ENCODE measurements around the gene C2CD4C.
"Not testable (repeated sequence)": the region's sequence is repeated elsewhere in the genome, so short reads cannot be mapped to it uniquely, and the experiment has no call there.

C2CD4C gene

DNA sequence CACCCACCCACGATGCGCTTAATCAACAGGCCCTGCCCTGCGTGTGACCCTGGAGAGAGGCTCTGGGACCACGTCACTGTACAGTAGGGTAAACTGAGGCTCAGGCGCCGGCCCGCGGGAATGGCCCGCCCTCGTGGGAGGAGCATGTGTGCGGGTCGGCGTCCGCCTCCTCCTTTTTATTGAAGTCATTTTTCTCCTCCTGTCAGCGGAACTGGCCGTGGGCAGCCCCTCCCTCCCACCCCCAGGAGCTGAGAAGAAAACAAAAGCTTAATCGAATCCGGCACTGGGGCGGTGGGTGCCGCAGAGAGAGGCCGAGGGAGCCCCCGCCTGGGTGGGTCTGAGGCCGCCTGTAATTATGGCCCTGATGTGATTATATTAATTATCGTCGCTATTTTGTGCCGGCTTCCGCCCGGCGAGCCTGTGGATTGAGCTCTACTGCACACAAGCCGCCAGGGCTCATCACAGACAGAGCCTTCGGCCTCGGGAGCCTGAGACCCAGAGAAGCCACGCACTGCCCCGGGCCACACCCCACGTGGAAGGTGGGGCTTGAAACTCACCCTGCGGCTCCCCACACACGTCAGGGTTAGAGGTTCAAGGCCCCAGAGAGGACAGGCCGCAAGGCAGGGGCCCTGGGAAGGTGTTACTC is 7.0 kb downstream of the C2CD4C start:
- in situ Hi-C loops (cut with HindIII; ENCODE audit: low sequenced_read_pairs): no loop called here

DNA sequence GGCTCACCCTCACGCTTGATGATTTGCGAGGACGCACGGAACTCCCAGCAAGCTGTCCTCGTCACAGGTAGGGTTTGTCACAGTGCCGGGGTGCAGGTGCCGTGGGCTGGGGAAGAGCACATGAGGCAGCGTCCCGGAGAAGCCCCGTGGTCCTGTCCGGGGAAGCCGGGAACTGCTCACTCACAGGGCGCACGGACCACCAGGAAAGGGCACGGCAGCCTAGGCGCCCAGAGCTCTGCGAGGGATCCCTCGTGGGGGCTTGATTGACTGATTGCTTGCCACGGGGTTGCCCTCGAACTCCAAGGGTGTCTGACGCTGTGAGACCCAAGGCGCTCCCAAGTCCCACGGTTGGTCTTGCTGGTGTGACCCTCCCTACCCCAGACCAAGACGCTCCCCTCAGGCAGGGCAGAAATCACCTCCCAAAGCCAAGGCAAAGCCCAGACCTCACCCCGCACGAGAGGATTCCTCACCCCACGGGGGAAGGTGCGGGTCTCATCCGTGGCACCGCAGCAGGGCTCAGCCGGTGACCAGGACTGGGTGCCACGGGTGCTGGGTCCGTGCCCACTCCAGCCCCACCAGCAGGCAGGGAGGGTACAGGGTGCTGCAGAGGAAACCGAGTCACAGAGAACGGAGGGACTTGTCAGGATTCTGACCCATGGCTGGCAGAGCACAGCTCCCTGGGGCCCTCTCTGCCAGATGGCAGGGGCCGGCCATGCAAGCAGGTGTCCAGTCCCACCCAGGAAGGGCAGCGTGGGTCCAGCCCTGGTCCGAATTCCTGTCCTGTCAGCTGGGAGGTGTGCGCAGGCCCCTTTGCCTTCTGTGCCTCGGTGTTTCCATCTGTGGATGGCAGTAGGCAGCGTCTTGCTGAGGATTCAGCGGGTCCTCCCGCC is 7.7 kb downstream of the C2CD4C start:
- in situ Hi-C loops (cut with HindIII; ENCODE audit: low sequenced_read_pairs): no loop called here

DNA sequence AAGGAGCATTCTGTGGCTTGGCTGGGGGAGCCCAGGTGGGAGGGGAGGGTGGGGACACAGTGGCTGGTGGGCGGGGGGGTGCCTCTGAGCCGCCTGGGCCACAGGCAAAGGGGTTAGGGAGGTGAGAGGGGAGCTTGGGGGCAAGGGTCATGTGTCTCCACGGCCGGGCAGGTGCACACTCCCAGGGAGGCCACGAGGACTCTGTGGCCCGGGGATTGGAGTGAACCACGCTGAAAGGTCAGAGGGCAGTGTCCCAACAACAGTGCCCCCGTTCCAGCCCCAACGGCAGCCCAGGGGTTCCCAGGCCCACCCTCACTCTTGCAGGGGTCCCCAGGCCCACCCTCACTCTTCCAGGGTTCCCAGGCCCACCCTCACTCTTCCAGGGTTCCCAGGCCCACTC is 9.6 kb downstream of the C2CD4C start:
- in situ Hi-C loops (cut with HindIII; ENCODE audit: low sequenced_read_pairs): no loop called here

DNA sequence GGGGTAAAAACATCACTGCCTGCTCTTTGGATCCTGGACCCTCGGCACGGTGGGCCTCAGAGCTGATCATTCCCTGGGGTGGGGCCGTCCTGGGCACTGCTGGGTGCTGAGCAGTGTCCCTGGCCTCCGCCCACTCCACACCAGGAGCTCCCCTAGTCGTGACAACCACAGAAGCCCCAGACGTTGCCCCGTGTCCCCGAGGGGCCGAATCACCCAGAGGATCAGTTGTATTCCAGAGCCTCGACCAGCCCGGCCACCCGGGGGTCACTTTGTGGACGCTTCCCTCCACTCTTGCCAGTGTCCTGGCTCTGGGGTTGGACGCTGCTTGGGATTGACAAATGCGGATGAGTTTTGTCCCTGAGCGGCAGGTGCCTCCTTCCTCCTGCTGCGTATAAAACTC is 10.2 kb downstream of the C2CD4C start:
- in situ Hi-C loops (cut with HindIII; ENCODE audit: low sequenced_read_pairs): no loop called here

DNA sequence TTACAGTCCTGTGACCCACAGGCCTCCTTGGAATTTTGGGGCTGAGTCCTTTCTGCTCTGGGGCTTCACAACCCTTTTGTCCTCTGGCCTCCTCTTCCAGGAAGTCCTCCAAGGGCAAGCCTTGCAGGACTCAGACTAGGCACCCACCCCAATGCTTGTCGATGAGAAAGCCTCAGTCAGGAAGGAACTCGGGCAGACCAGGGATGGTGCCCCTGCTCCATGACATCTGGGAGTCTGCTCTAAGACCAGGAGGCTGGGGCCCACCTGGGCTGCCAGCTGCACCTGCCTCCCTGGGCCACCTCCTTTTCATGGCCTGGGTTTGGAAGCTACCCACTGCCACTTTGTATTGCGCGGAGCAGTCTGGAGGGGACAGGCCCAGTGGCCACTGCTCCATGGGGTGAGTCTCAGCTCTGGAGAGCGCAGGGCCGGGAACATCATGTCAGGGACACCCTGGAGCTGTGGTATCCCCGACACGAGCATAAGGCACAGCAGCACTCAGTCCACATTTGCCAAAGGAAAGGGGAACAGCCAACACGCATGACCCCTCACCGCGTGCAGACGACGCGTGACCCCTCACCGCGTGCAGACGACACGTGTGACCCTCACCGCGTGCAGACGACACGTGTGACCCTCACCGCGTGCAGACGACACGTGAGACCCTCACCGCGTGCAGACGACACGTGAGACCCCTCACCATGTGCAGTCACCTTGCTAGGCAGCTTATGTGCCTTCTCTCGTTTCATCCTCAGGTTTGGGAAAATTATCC is 10.8 kb downstream of the C2CD4C start:
- in situ Hi-C loops (cut with HindIII; ENCODE audit: low sequenced_read_pairs): no loop called here

DNA sequence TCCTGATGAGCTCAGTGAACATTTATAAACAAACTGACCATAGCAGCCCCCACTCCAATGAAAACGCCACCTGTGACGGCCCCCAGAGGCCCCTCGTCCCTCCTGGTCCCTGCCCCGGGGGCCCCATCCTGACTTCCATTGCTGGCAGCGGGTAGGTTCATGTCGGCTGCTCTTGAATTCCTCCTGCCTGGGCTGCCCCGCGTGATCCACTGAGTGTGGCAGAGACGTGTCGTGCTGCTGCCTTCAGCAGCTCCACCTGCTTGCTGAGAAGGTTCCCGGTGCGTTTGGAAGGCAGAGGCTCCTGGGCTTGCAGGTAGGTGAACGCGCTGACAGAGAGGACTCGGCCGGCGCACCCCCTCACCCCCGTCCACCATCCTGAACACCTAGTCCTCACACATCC is 11.6 kb downstream of the C2CD4C start:
- in situ Hi-C loops (cut with HindIII; ENCODE audit: low sequenced_read_pairs): no loop called here

DNA sequence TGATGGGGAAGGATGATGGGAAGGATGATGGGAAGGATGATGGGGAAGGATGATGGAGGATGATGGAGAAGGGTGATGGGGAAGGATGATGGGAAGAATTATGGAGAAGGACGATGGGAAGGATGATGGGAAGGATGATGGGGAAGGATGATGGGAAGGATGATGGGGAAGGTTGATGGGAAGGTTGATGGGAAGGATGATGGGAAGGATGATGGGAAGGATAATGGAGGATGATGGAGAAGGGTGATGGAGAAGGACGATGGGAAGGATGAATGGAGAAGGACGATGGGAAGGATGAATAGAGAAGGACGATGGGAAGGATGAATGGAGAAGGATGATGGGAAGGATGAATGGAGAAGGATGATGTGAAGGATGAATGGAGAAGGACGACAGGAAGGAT is 13.5 kb downstream of the C2CD4C start:
- in situ Hi-C loops (cut with HindIII; ENCODE audit: low sequenced_read_pairs): no loop called here

DNA sequence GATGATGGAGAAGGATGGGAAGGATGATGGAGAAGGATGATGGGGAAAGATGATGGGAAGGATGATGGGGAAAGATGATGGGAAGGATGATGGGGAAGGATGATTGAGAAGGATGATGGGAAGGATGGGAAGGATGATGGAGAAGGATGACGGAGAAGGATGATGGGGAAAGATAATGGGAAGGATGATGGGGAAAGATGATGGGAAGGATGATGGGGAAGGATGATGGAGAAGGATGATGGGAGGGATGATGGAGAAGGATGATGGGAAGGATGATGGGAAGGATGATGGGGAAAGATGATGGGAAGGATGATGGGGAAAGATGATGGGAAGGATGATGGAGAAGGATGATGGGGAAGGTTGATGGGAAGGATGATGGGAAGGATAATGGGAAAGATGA is 14.1 kb downstream of the C2CD4C start:
- in situ Hi-C loops (cut with HindIII; ENCODE audit: low sequenced_read_pairs): not testable (repeated sequence)

DNA sequence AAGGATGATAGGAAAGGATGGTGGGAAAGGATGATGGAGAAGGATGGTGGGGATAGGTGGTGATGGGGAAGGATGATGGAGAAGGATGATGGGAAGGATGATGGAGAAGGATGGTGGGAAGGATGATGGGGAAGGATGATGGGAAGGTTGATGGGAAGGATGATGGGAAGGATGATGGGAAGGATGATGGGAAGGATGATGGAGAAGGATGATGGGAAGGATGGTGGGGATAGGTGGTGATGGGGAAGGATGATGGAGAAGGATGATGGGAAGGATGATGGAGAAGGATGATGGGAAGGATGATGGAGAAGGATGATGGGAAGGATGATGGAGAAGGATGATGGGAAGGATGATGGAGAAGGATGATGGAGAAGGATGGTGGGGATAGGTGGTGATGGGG is 15.4 kb downstream of the C2CD4C start:
- in situ Hi-C loops (cut with HindIII; ENCODE audit: low sequenced_read_pairs): not testable (repeated sequence)

DNA sequence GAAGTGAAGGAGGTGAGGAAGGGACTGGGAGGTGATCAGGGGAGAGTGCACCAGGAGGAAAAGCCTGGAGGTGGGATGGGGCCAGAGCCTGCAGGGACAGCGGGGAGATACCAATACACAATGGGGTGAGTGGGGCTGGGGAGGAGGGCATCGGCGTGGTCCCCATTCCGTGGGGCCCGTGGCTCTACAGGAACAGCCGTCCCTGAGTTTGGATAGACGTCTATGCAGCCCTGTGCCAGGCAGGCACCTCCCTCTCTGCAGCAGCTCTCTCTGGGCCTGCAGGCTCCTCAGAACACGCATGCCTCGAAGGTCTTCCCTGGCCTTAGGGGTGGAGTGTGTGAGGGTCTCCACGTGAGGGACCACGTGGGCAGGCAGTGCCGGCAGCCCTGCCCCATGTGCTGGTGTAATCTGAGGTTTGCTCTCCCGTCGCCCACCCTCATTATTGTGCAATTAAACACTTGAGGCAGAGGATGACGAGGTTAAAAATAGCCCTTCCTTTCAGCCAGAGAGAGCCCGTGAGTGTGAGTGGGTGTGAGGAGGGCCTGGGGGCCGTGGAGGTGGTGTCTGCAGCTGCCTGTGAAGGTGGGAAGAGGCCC is 16.5 kb downstream of the C2CD4C start:
- in situ Hi-C loops (cut with HindIII; ENCODE audit: low sequenced_read_pairs): no loop called here

DNA sequence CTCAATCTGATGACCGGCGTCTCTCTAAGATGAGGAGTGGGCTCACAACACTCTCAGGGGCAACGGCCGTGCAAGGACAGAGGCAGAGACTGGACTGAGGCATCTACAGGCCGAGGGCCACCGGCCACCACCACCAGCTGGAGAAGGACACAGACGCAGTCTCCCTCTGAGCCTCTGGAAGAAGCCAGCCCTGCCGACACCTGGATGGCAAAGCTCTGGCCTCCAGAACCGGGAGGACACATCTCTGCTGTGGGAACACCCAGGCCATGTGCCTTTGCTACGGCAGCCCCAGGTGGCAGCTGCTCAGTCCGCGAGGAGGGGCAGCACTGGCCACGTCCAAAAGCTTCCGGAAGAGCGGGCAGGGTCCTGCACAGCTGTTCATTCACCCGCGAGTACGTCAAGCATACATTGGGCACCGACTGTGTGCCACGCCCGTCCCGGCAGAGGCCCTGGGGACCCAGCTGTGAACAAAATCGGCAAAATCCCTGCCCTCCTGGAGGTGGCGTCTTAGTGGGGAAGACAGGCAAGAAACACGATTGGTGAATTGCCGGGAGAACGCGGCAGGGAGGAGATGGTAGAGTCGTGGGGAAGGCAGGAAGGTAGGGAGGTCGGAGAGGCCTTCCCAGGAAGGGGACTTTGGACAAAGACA is 17.1 kb downstream of the C2CD4C start:
- in situ Hi-C loops (cut with HindIII; ENCODE audit: low sequenced_read_pairs): no loop called here

DNA sequence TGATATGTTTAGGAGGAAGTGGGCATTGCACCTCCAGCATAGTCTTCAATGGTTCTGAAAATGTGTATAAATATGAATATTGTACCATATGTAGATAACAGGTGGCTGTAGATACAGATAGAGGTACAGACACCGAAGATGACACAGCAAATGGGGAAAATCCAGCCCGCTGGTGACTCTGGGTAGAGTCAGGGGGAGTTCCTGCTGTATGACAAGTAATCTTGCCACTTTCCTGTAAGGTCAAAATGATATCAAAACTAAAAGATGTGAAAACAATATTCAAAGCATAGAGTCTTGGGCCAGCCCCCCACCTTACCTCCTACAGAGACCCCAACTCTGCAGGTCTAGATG is 17.8 kb downstream of the C2CD4C start:
- in situ Hi-C loops (cut with HindIII; ENCODE audit: low sequenced_read_pairs): no loop called here

DNA sequence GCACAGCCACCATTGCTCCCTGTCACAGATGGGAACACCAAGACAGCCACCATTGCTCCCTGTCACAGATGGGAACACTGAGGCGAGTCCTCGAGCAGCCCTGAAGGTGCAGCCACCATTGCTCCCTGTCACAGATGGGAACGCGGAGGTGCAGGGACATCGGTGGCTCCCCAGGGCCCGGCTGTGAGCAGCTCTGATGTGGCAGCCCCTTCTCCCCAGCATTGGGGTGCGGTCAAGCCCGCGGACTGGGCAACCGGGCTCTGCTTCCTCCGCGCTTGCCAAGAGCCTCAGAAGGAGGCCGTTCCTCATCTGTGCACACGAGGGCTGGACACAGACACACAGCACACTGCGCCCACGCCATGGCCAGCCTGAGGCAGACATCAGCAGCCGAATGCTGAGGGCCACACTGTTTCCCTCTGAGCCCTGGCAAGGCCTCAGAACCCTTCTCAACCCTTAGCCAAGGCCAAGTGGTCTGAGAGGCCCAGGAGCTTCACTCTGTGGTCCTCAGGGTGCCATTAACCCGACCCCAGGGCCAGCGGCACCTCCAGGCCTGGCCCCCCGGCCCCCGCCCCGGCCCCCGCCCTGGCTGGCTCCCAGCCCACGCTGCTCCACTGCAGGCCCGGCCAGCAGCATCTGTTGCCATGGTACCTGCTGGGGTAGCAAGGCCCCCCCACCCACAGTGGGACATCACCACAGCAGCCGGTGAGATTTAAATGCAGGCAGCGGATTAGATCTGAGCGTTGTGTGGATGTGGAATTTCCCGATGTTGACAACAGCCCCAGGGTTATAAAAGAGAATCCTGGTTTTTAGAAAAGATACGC is 18.4 kb downstream of the C2CD4C start:
- in situ Hi-C loops (cut with HindIII; ENCODE audit: low sequenced_read_pairs): no loop called here

DNA sequence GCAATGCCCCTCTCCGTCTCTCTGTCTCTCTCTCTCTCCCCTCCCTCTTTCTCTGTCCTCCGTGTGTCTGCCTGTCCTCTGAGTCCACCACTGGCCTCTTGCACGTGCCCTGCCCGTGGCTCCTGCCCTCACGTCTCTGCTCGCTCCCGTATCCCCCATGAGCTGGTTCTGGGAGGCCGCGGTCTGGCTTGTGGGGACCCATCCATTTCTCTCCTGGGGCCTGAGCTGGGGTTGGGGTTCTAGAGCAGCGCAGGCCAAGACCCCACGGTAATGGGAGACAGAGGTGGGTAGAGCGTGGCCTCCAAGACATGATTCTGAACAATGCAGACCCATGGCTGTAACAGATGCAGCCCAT is 19.0 kb downstream of the C2CD4C start:
- in situ Hi-C loops (cut with HindIII; ENCODE audit: low sequenced_read_pairs): no loop called here

DNA sequence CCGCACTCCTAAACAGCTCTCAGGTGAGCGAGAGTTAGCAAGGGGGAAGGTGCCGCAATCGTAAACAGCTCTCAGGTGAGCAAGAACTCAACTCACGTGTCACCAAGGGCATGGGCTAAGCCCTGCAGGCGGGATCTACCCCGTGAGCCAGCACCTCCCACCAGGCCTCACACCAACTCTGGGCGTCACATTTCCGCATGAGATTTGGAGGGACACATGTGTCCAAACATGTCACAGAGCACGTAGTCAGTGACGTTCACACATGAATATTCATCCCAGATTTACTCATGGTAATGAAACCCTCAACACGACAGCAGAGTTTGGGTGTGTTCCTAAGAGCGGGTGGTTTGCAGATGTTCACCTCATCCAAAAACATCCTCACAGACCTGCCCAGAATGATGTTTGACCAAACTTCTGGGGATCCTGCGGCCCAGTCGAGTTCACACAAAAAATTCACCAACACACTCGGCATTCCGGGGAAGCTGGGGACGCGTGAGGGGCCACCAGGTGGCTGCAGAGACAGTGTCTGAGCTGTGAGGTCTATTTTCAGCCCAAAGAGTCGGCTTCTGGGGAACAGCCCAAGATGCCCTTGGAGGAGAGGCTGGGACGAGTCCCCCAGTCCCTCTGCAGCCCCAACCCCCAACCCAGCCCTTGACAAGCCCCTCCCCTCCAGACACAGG is 19.6 kb downstream of the C2CD4C start:
- in situ Hi-C loops (cut with HindIII; ENCODE audit: low sequenced_read_pairs): no loop called here

DNA sequence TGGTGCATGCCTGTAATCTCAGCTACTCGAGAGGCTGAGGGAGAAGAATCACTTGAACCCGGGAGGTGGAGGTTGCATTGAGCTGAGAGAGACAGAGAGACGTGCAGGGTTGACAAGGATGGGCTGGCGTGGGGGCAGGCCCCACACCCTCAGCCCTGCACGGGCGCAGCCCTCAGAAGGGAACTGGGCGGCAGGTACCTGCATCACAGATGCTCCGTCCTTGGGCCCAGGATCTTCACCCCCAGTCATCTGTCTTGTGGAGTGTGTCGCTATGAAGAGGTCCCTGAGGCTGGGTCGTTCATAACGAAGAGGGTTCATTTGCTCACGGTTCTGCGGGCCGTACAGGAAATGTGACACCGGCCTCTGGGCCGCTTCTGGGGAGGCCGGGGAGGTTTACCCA is 20.3 kb downstream of the C2CD4C start:
- in situ Hi-C loops (cut with HindIII; ENCODE audit: low sequenced_read_pairs): no loop called here

DNA sequence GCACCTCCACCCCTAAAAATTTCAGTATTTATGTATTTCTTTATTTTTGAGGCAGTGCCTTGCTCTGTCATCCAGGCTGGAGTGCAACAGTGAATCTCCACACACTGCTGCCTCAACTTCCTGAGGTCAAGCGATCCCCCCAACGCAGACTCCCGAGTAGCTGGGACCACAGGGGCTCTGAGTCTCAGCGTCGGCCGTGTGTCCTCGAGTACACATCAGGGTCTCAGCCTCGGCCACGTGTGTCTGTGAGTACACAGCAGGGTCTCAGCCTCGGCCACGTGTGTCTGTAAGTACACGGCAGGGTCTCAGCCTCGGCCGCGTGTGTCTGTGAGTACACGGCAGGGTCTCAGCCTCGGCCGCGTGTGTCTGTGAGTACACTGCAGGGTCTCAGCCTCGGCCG is 21.2 kb downstream of the C2CD4C start:
- in situ Hi-C loops (cut with HindIII; ENCODE audit: low sequenced_read_pairs): no loop called here

DNA sequence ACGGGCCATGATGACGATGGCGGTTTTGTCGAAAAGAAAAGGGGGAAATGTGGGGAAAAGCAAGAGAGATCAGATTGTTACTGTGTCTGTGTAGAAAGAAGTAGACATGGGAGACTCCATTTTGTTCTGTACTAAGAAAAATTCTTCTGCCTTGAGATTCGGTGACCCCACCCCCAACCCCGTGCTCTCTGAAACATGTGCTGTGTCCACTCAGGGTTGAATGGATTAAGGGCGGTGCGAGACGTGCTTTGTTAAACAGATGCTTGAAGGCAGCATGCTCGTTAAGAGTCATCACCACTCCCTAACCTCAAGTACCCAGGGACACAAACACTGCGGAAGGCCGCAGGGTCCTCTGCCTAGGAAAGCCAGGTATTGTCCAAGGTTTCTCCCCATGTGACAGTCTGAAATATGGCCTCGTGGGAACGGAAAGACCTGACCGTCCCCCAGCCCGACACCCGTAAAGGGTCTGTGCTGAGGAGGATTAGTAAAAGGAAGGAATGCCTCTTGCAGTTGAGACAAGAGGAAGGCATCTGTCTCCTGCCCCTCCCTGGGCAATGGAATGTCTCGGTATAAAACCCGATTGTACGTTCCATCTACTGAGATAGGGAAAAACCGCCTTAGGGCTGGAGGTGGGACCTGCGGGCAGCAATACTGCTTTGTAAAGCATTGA is 22.2 kb downstream of the C2CD4C start:
- in situ Hi-C loops (cut with HindIII; ENCODE audit: low sequenced_read_pairs): not testable (repeated sequence)

DNA sequence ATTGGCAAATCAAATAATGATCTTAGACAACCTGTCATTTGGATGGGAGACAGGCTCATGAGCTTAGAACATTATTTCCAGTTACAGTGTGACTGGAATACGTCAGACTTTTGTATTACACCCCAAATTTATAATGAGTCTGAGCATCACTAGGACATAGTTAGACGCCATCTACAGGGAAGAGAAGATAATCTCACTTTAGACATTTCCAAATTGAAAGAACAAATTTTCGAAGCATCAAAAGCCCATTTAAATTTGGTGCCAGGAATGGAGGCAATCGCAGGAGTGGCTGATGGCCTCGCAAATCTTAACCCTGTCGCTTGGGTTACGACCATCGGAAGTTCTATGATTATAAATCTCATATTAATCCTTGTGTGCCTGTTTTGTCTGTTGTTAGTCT is 22.8 kb downstream of the C2CD4C start:
- in situ Hi-C loops (cut with HindIII; ENCODE audit: low sequenced_read_pairs): not testable (repeated sequence)

All from endothelial cell of hepatic sinusoid (primary cell).